ENCODE data around the gene NXPH2.

The NXPH2 gene

DNA sequence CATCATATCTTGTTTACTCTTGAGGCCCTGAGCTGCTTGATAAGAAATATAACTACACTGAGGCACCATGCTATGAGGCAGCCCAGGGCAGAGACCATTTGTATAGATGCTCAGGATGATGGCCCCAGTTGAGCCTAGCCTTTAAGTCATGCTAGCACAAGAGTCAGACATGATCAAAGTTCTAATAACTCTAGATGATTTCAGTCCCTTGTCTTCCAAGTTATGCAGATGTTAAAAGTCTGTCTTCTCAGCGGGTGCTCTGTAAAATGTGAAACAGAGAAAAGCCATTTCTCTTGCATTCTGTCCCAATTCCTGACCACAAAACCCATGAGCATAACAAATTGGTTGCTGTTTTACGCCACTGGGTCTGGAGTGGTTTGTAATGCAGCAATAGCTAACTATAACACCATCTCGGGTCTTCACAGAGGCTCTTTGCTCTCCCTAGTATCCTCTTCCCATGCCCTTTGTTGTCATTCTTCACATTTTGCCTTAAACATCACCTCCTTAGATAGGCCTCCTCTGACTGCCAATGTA lies 49.6 kb downstream of the NXPH2 start:
- TF ChIP-seq ZNF274 (IDR thresholded peaks at IDR 0.05; ENCODE audit: low read depth, low read length): no peak
- H3K4me3 ChIP-seq (ENCODE audit: low read length): no peak overlapping the region

- no peak overlapping the region for H3K4me3 ChIP-seq (ENCODE audit: low read length)
- TF ChIP-seq ZNF274 (IDR thresholded peaks at IDR 0.05; ENCODE audit: low read depth, low read length): no peak
Observed at GRCh38 chr2:138727956-138728355, 52.2 kb downstream of the NXPH2 start.

DNA sequence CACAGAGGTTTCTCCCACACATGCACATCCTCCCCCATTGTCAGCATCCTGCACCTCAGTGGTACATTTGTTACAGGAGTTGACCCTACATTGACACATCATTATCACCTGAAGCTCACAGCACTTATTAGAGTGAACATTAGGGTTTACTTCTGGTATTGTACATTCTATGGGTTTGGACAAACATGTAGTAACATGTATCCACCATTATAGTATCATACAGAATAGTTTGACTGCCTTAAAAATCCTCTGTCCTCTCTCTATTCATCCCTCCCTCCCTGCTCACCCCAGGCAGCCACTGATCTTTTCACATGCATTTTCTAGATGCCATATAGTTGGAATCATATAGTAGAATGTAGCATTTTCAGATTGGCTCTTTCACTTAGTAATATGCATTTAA lies 53.5 kb downstream of the NXPH2 start:
- TF ChIP-seq ZNF274 (IDR thresholded peaks at IDR 0.05; ENCODE audit: low read depth, low read length): no peak
- no peak overlapping the region for H3K4me3 ChIP-seq (ENCODE audit: low read length)

GRCh38 chr2:138724729-138725459 lies 55.3 kb downstream of the NXPH2 start:
- TF ChIP-seq ZNF274 (IDR thresholded peaks at IDR 0.05; ENCODE audit: low read depth, low read length): no peak

DNA sequence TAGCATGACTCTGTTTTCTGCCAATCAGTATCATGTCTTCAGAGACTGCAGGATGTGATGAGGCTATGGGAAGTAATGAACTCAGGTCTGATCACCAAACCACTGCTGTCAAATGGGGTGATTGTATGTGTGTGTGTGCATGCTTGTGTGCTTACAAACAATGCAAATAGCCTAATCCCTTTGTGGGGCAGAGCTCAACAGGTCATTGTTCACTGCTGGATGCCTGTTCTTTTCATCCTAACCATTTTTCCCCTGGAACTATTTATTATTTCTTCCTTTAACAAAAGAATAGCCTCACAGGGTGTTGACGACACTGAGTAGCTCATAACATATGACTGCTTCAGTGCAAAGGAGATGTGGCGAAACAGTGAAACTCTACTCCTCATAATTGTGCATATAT lies 55.9 kb downstream of the NXPH2 start:
- no peak for TF ChIP-seq ZNF274 (IDR thresholded peaks at IDR 0.05; ENCODE audit: low read depth, low read length)
- no peak overlapping the region for H3K4me3 ChIP-seq (ENCODE audit: low read length)

More at GRCh38 chr2:138724729-138725459, 55.3 kb downstream of the NXPH2 start:
- no peak overlapping the region for H3K4me3 ChIP-seq (ENCODE audit: low read length)

- TF ChIP-seq ZNF274 (IDR thresholded peaks at IDR 0.05; ENCODE audit: low read depth, low read length): no peak
- H3K4me3 ChIP-seq (ENCODE audit: low read length): no peak overlapping the region
Observed at GRCh38 chr2:138723196-138723987, 56.8 kb downstream of the NXPH2 start.

- TF ChIP-seq ZNF274 (IDR thresholded peaks at IDR 0.05; ENCODE audit: low read depth, low read length): no peak
- no peak overlapping the region for H3K4me3 ChIP-seq (ENCODE audit: low read length)
Observed at GRCh38 chr2:138722316-138722715, 57.9 kb downstream of the NXPH2 start.

- TF ChIP-seq ZNF274 (IDR thresholded peaks at IDR 0.05; ENCODE audit: low read depth, low read length): no peak
- no peak overlapping the region for H3K4me3 ChIP-seq (ENCODE audit: low read length)
Observed at GRCh38 chr2:138720035-138720838, 60.0 kb downstream of the NXPH2 start.

GRCh38 chr2:138718405-138718804 lies 61.8 kb downstream of the NXPH2 start:
- H3K4me3 ChIP-seq (ENCODE audit: low read length): no peak overlapping the region
- no peak for TF ChIP-seq ZNF274 (IDR thresholded peaks at IDR 0.05; ENCODE audit: low read depth, low read length)

DNA sequence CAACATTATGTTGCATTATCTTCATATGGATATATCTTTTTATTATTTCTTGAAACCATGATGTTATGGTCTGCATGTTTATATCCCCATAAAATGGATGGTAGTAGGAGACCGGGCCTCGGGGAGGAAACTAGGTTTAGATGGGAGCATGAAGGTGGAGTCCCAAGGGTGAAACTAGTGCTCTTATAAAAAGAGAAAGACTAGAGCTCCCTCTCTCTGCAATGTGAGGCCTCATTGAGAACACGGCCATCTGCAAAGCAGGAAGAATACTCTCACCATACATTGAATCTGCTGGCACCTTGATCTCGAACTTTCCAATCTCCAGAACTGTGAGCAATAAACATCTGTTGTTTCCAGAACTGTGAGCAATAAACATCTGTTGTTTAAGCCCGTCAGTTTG lies 64.0 kb downstream of the NXPH2 start:
- no peak overlapping the region for H3K4me3 ChIP-seq (ENCODE audit: low read length)
- TF ChIP-seq ZNF274 (IDR thresholded peaks at IDR 0.05; ENCODE audit: low read depth, low read length): no peak

DNA sequence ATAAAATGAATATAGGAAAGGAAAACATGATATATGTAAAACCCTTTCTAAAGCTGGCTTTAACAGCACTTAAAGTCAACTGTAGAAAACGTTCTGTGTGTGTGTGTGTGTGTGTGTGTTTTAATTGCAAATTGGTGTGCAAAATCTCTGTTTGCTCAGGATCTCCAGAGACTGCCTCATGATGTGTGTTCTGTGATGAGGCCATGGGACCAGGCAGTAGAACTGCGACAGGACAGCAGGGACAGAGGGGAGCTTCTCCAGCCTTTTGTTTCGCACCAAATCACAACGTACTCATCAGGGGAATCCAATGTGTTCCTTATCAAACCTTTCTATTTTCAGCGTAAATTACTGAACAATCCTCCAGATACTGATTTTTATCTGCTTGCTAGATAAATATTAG lies 66.7 kb downstream of the NXPH2 start:
- no peak overlapping the region for H3K4me3 ChIP-seq (ENCODE audit: low read length)
- TF ChIP-seq ZNF274 (IDR thresholded peaks at IDR 0.05; ENCODE audit: low read depth, low read length): no peak

- TF ChIP-seq ZNF274 (IDR thresholded peaks at IDR 0.05; ENCODE audit: low read depth, low read length): no peak
- H3K4me3 ChIP-seq (ENCODE audit: low read length): no peak overlapping the region
Observed at GRCh38 chr2:138713069-138713496, 67.1 kb downstream of the NXPH2 start.

- H3K4me3 ChIP-seq (ENCODE audit: low read length): no peak overlapping the region
- no peak for TF ChIP-seq ZNF274 (IDR thresholded peaks at IDR 0.05; ENCODE audit: low read depth, low read length)
Observed at GRCh38 chr2:138712212-138712979, 67.8 kb downstream of the NXPH2 start.
